ENCODE data around the gene TRIM38.
"Not testable (repeated sequence)": the region's sequence is repeated elsewhere in the genome, so short reads cannot be mapped to it uniquely, and the experiment has no call there.

TRIM38 gene

GRCh38 chr6:26012061-26012460 lies 49.5 kb downstream of the TRIM38 start:
- Histone ChIP-seq H3K36me3 (ENCODE audit: control insufficient read depth in 1 of 2, insufficient read depth in 2 of 2, low read depth in 1 of 2, low read length in 2 of 2) (no peaks in the 10 kb centered on the region), H3K79me1 (replicated peaks; ENCODE audit: low read length, poor library complexity, severe bottlenecking) (peaks cover 1% of the 10 kb centered on the region), H2BK5ac (ENCODE audit: low read depth, low read length, poor library complexity, severe bottlenecking) (no peak overlapping the region), H3K27ac (ENCODE audit: low read length, poor library complexity, severe bottlenecking) (no peak overlapping the region), H2AK5ac (ENCODE audit: low read length, severe bottlenecking) (no peak overlapping the region), H3K4ac (ENCODE audit: low read depth in 1 of 2, low read length in 2 of 2) (no peak overlapping the region), H2BK120ac (ENCODE audit: low read depth, low read length) (no peak overlapping the region), H3K9me3 (ENCODE audit: control insufficient read depth, low read length) (no peaks in the 10 kb centered on the region), H3K4me1 (ENCODE audit: control insufficient read depth, insufficient read depth, low read depth, low read length) (no peaks in the 10 kb centered on the region), H2BK12ac (ENCODE audit: low read length in 2 of 2) (no peak overlapping the region), H4K91ac (ENCODE audit: low read length) (no peak overlapping the region), H3K23ac (ENCODE audit: low read length in 2 of 2) (no peak overlapping the region), H3K27me3 (ENCODE audit: control insufficient read depth in 1 of 2, insufficient read depth in 1 of 2, low read length in 2 of 2) (no peaks in the 10 kb centered on the region), H3K14ac (ENCODE audit: low read length in 2 of 2) (no peak overlapping the region), H4K8ac (ENCODE audit: low read length) (no peak overlapping the region), H3K18ac (ENCODE audit: low read depth in 1 of 2, low read length in 2 of 2) (no peak overlapping the region), H2AFZ (ENCODE audit: low read depth, low read length) (no peak overlapping the region), H3K4me2 (ENCODE audit: low read length, poor library complexity, severe bottlenecking) (no peak overlapping the region), H3K4me3 (ENCODE audit: insufficient read depth in 1 of 2, low read depth in 1 of 2, low read length in 2 of 2) (no peak overlapping the region), H2BK15ac (ENCODE audit: low read depth, poor library complexity, severe bottlenecking) (no peak overlapping the region), H3K9ac (ENCODE audit: low read length) (no peak overlapping the region)
- no peak for DNase-seq
- 100% methylated on average over 1 of the region's 2 CpGs for WGBS

- H3K23ac ChIP-seq (ENCODE audit: low read length in 2 of 2); H3K27ac ChIP-seq (ENCODE audit: low read length, poor library complexity, severe bottlenecking): not testable (repeated sequence)
These were observed 51.8 kb downstream of the TRIM38 start for GRCh38 chr6:26014386-26014785.

GRCh38 chr6:26016245-26016962 lies 53.8 kb downstream of the TRIM38 start:
- no peak overlapping the region for H3K14ac ChIP-seq (ENCODE audit: low read length in 2 of 2)
- H3K4me3 ChIP-seq (ENCODE audit: insufficient read depth in 1 of 2, low read depth in 1 of 2, low read length in 2 of 2) = peak overlapping the region in 1 of 2 experiments; percentile 73
- no peak overlapping the region for H2AFZ ChIP-seq (ENCODE audit: low read depth, low read length)
- no peak for DNase-seq
- peaks cover 1% of the 10 kb centered on the region for H3K79me1 ChIP-seq (replicated peaks; ENCODE audit: low read length, poor library complexity, severe bottlenecking)
- no peak overlapping the region for H3K4me2 ChIP-seq (ENCODE audit: low read length, poor library complexity, severe bottlenecking)
- peak overlapping the region; percentile 84 for H3K9ac ChIP-seq (ENCODE audit: low read length)
- H2BK12ac ChIP-seq (ENCODE audit: low read length in 2 of 2) = no peak overlapping the region
- H3K18ac ChIP-seq (ENCODE audit: low read depth in 1 of 2, low read length in 2 of 2) = no peak overlapping the region
- no peak overlapping the region for H3K4ac ChIP-seq (ENCODE audit: low read depth in 1 of 2, low read length in 2 of 2)
- no peaks in the 10 kb centered on the region for H3K9me3 ChIP-seq (ENCODE audit: control insufficient read depth, low read length)
- H2BK5ac ChIP-seq (ENCODE audit: low read depth, low read length, poor library complexity, severe bottlenecking) = no peak overlapping the region
- H3K23ac ChIP-seq (ENCODE audit: low read length in 2 of 2) = no peak overlapping the region
- no peaks in the 10 kb centered on the region for H3K36me3 ChIP-seq (ENCODE audit: control insufficient read depth in 1 of 2, insufficient read depth in 2 of 2, low read depth in 1 of 2, low read length in 2 of 2)
- peak overlapping the region; percentile 80 for H4K8ac ChIP-seq (ENCODE audit: low read length)
- WGBS = 76% methylated on average over 29 of the region's 29 CpGs
- no peak overlapping the region for H2AK5ac ChIP-seq (ENCODE audit: low read length, severe bottlenecking)
- no peak overlapping the region for H2BK15ac ChIP-seq (ENCODE audit: low read depth, poor library complexity, severe bottlenecking)
- H3K4me1 ChIP-seq (ENCODE audit: control insufficient read depth, insufficient read depth, low read depth, low read length) = no peaks in the 10 kb centered on the region
- H4K91ac ChIP-seq (ENCODE audit: low read length) = no peak overlapping the region
- no peaks in the 10 kb centered on the region for H3K27me3 ChIP-seq (ENCODE audit: control insufficient read depth in 1 of 2, insufficient read depth in 1 of 2, low read length in 2 of 2)
- H3K27ac ChIP-seq (ENCODE audit: low read length, poor library complexity, severe bottlenecking) = no peak overlapping the region
- H2BK120ac ChIP-seq (ENCODE audit: low read depth, low read length) = no peak overlapping the region

More at GRCh38 chr6:26014386-26014785, 51.8 kb downstream of the TRIM38 start:
- WGBS = 88% methylated on average over 5 of the region's 5 CpGs
- not testable (repeated sequence) for H2AK5ac ChIP-seq (ENCODE audit: low read length, severe bottlenecking); H3K36me3 ChIP-seq (ENCODE audit: control insufficient read depth in 1 of 2, insufficient read depth in 2 of 2, low read depth in 1 of 2, low read length in 2 of 2); H2BK12ac ChIP-seq (ENCODE audit: low read length in 2 of 2); H4K91ac ChIP-seq (ENCODE audit: low read length); H2BK120ac ChIP-seq (ENCODE audit: low read depth, low read length); H2AFZ ChIP-seq (ENCODE audit: low read depth, low read length); DNase-seq; H3K4me3 ChIP-seq (ENCODE audit: insufficient read depth in 1 of 2, low read depth in 1 of 2, low read length in 2 of 2); H2BK5ac ChIP-seq (ENCODE audit: low read depth, low read length, poor library complexity, severe bottlenecking); H4K8ac ChIP-seq (ENCODE audit: low read length); H3K27me3 ChIP-seq (ENCODE audit: control insufficient read depth in 1 of 2, insufficient read depth in 1 of 2, low read length in 2 of 2); H3K4me1 ChIP-seq (ENCODE audit: control insufficient read depth, insufficient read depth, low read depth, low read length); H3K14ac ChIP-seq (ENCODE audit: low read length in 2 of 2); H2BK15ac ChIP-seq (ENCODE audit: low read depth, poor library complexity, severe bottlenecking); H3K4ac ChIP-seq (ENCODE audit: low read depth in 1 of 2, low read length in 2 of 2); H3K4me2 ChIP-seq (ENCODE audit: low read length, poor library complexity, severe bottlenecking); H3K18ac ChIP-seq (ENCODE audit: low read depth in 1 of 2, low read length in 2 of 2); H3K9me3 ChIP-seq (ENCODE audit: control insufficient read depth, low read length); H3K79me1 ChIP-seq (replicated peaks; ENCODE audit: low read length, poor library complexity, severe bottlenecking); H3K9ac ChIP-seq (ENCODE audit: low read length)

GRCh38 chr6:26016963-26017631 lies 54.5 kb downstream of the TRIM38 start:
- Histone ChIP-seq H2BK12ac (ENCODE audit: low read length in 2 of 2) (no peak overlapping the region), H2BK120ac (ENCODE audit: low read depth, low read length) (no peak overlapping the region), H3K4me1 (ENCODE audit: control insufficient read depth, insufficient read depth, low read depth, low read length) (no peaks in the 10 kb centered on the region), H2AFZ (ENCODE audit: low read depth, low read length) (no peak overlapping the region), H3K79me1 (replicated peaks; ENCODE audit: low read length, poor library complexity, severe bottlenecking) (no peaks in the 10 kb centered on the region), H2BK5ac (ENCODE audit: low read depth, low read length, poor library complexity, severe bottlenecking) (no peak overlapping the region), H2BK15ac (ENCODE audit: low read depth, poor library complexity, severe bottlenecking) (peak overlapping the region; percentile 40), H3K14ac (ENCODE audit: low read length in 2 of 2) (no peak overlapping the region), H3K4me2 (ENCODE audit: low read length, poor library complexity, severe bottlenecking) (no peak overlapping the region), H3K4me3 (ENCODE audit: insufficient read depth in 1 of 2, low read depth in 1 of 2, low read length in 2 of 2) (peak overlapping the region in 1 of 2 experiments; percentile 73), H4K8ac (ENCODE audit: low read length) (peak overlapping the region; percentile 35), H3K27ac (ENCODE audit: low read length, poor library complexity, severe bottlenecking) (no peak overlapping the region), H3K23ac (ENCODE audit: low read length in 2 of 2) (no peak overlapping the region), H3K27me3 (ENCODE audit: control insufficient read depth in 1 of 2, insufficient read depth in 1 of 2, low read length in 2 of 2) (no peaks in the 10 kb centered on the region), H3K9me3 (ENCODE audit: control insufficient read depth, low read length) (no peaks in the 10 kb centered on the region), H3K4ac (ENCODE audit: low read depth in 1 of 2, low read length in 2 of 2) (no peak overlapping the region), H4K91ac (ENCODE audit: low read length) (no peak overlapping the region), H3K9ac (ENCODE audit: low read length) (peak overlapping the region; percentile 84), H3K36me3 (ENCODE audit: control insufficient read depth in 1 of 2, insufficient read depth in 2 of 2, low read depth in 1 of 2, low read length in 2 of 2) (no peaks in the 10 kb centered on the region), H2AK5ac (ENCODE audit: low read length, severe bottlenecking) (no peak overlapping the region), H3K18ac (ENCODE audit: low read depth in 1 of 2, low read length in 2 of 2) (peak overlapping the region in 1 of 2 experiments; percentile 2)
- no peak for DNase-seq
- 60% methylated on average over 29 of the region's 29 CpGs for WGBS

Data from mesenchymal stem cell (in vitro differentiated cells and primary cell).